Duodenal mucosa (tissue), 2 donors: ENCODE results near the gene SYNM.

Experiments used
- H3K27ac ChIP-seq: one replicate; pipeline ENCODE4 v1.7.0; 2013; ENCODE audit warnings: low read depth, low read length
- H3K27me3 ChIP-seq, 2 donors: one replicate each; pipeline ENCODE4 v1.7.0; 2013; ENCODE audit warnings: low read length in 2 of 2, control low read depth in 1 of 2; ENCODE audit not compliant: insufficient read depth in 2 of 2, control insufficient read depth in 1 of 2
- H3K36me3 ChIP-seq, 2 donors: one replicate each; pipeline ENCODE4 v1.7.0; 2013; ENCODE audit warnings: low read length in 2 of 2, control low read depth in 1 of 2; ENCODE audit not compliant: insufficient read depth in 2 of 2, control insufficient read depth in 1 of 2
- H3K4me1 ChIP-seq, 2 donors: one replicate each; pipeline ENCODE4 v1.7.0; 2013; ENCODE audit warnings: low read length in 2 of 2, control low read depth in 1 of 2; ENCODE audit not compliant: insufficient read depth in 2 of 2, control insufficient read depth in 1 of 2
- H3K4me3 ChIP-seq, 2 donors: one replicate each; pipeline ENCODE4 v1.7.0; 2013; ENCODE audit warnings: low read length in 2 of 2, low read depth in 1 of 2
- H3K9ac ChIP-seq, 2 donors: one replicate each; pipeline ENCODE4 v1.7.0; 2013; ENCODE audit warnings: low read length in 2 of 2, low read depth in 1 of 2
- H3K9me3 ChIP-seq, 2 donors: one replicate each; pipeline ENCODE4 v1.7.0; 2013; ENCODE audit warnings: low read length in 2 of 2, control low read depth in 1 of 2; ENCODE audit not compliant: control insufficient read depth in 1 of 2

SYNM gene

DNA sequence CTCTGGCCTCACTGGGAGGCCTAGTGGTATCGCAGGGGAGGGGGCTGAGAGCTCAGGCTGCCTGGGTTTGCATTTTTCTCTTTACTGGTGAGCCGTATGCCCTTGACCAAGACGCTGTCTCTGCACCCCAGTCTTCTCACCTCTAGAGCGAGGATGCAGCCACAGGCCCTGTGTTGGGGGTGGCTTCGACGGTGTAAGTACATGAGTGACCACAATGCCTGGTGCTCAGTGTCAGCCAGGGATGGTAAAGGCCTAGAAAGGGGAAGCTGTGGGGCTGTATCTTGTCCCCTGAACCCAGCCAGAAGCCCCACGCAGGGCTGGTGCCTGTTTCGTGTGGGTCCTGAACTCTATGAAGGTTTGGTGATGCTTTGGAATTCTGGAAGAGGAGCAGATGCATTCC lies 19.8 kb downstream of the SYNM start:
- peaks cover 18 to 20% of the 10 kb centered on the region in 2 donors for H3K4me1 ChIP-seq
- peak overlapping the region in 1 of 2 donors; percentile 40 for H3K4me3 ChIP-seq
- H3K9ac ChIP-seq: no peak overlapping the region

GRCh38 chr15:99125061-99125891 lies 20.4 kb downstream of the SYNM start:
- peaks cover 18 to 21% of the 10 kb centered on the region in 2 donors for H3K4me1 ChIP-seq
- H3K4me3 ChIP-seq: no peak overlapping the region
- no peak overlapping the region for H3K27ac ChIP-seq
- peaks cover 0 to 4% of the 10 kb centered on the region in 2 donors for H3K36me3 ChIP-seq
- H3K9me3 ChIP-seq: no peaks in the 10 kb centered on the region
- H3K27me3 ChIP-seq: no peaks in the 10 kb centered on the region
- H3K9ac ChIP-seq: no peak overlapping the region

More for the DNA sequence above, 19.8 kb downstream of the SYNM start:
- Histone ChIP-seq H3K9me3 (no peaks in the 10 kb centered on the region), H3K27me3 (no peaks in the 10 kb centered on the region), H3K27ac (no peak overlapping the region), H3K36me3 (peaks cover 0 to 4% of the 10 kb centered on the region in 2 donors)

GRCh38 chr15:99126131-99126588 lies 21.3 kb downstream of the SYNM start:
- no peak overlapping the region for H3K4me3 ChIP-seq
- peaks cover 0 to 4% of the 10 kb centered on the region in 2 donors for H3K36me3 ChIP-seq
- peaks cover 18 to 27% of the 10 kb centered on the region in 2 donors for H3K4me1 ChIP-seq
- no peak overlapping the region for H3K9ac ChIP-seq
- H3K27me3 ChIP-seq: no peaks in the 10 kb centered on the region
- no peaks in the 10 kb centered on the region for H3K9me3 ChIP-seq
- no peak overlapping the region for H3K27ac ChIP-seq

DNA sequence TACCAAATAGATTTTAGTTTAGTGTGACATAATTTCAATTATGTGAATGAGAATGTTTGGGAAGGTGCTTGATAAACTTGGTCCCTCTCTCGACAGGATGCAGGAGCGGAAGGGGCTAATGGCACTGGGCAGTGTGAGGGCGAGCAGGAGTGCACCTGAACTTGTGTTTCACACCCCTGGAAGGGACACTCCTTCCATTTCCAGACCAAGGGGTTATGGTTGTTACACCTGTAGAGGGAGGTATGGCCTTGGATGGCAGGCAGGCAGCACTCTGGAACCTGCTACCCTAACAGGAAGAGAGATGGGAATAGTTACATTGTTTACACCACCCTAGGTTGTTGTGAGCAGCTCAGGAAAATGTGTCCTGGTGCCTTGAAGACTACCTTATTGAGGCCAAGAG lies 22.1 kb downstream of the SYNM start:
- Histone ChIP-seq H3K4me1 (peaks cover 22 to 32% of the 10 kb centered on the region in 2 donors), H3K27ac (no peak overlapping the region), H3K36me3 (peaks cover 0 to 4% of the 10 kb centered on the region in 2 donors), H3K9ac (no peak overlapping the region), H3K27me3 (no peaks in the 10 kb centered on the region), H3K9me3 (no peaks in the 10 kb centered on the region), H3K4me3 (no peak overlapping the region)

GRCh38 chr15:99127773-99128172 lies 22.9 kb downstream of the SYNM start:
- H3K36me3 ChIP-seq: peaks cover 0 to 4% of the 10 kb centered on the region in 2 donors
- H3K4me3 ChIP-seq: no peak overlapping the region
- no peak overlapping the region for H3K9ac ChIP-seq
- H3K9me3 ChIP-seq: no peaks in the 10 kb centered on the region
- no peaks in the 10 kb centered on the region for H3K27me3 ChIP-seq
- H3K4me1 ChIP-seq: peaks cover 30 to 39% of the 10 kb centered on the region in 2 donors
- no peak overlapping the region for H3K27ac ChIP-seq

DNA sequence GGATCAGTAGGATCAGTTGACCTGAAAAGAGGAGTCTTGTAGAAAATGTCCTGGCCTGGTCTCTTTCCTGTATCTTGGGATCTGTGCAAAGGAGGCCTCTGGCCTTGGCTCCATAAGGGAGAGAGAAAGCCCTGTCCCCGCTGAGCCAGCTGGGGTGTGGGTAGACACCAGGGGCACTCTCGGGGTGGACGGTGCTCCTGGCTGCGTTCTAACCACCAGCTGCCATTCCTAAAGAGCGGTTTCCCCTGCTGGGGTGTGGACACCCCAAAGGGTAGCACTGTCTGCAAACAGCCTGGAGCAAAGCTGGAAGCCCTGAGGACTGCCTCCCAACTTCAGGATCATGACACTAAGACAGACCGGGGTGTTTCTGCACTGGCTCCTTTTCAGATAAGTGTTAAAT lies 23.5 kb downstream of the SYNM start:
- no peaks in the 10 kb centered on the region for H3K27me3 ChIP-seq
- peaks cover 30 to 32% of the 10 kb centered on the region in 2 donors for H3K4me1 ChIP-seq
- H3K9me3 ChIP-seq: no peaks in the 10 kb centered on the region

GRCh38 chr15:99129644-99130043 lies 24.8 kb downstream of the SYNM start:
- Histone ChIP-seq H3K4me1 (peaks cover 19 to 21% of the 10 kb centered on the region in 2 donors), H3K36me3 (peaks cover 0 to 4% of the 10 kb centered on the region in 2 donors), H3K27me3 (no peaks in the 10 kb centered on the region), H3K9ac (no peak overlapping the region), H3K4me3 (no peak overlapping the region), H3K27ac (no peak overlapping the region), H3K9me3 (no peaks in the 10 kb centered on the region)

More for the DNA sequence above, 23.5 kb downstream of the SYNM start:
- no peak overlapping the region for H3K27ac ChIP-seq
- H3K4me3 ChIP-seq: no peak overlapping the region
- H3K9ac ChIP-seq: no peak overlapping the region
- peaks cover 0 to 4% of the 10 kb centered on the region in 2 donors for H3K36me3 ChIP-seq

DNA sequence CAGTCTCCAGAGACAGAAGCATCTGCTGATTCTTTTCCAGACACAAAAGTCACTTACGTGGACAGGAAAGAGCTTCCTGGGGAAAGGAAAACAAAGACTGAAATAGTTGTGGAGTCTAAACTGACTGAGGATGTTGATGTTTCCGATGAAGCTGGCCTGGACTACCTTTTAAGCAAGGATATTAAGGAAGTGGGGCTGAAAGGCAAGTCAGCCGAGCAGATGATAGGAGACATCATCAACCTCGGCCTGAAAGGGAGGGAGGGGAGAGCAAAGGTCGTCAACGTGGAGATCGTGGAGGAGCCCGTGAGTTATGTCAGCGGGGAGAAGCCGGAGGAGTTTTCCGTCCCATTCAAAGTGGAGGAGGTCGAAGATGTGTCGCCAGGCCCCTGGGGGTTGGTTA lies 25.4 kb downstream of the SYNM start:
- Histone ChIP-seq H3K36me3 (peaks cover 0 to 4% of the 10 kb centered on the region in 2 donors), H3K9me3 (no peaks in the 10 kb centered on the region), H3K4me3 (no peak overlapping the region), H3K27me3 (no peaks in the 10 kb centered on the region), H3K27ac (no peak overlapping the region), H3K4me1 (peaks cover 19 to 20% of the 10 kb centered on the region in 2 donors), H3K9ac (no peak overlapping the region)

DNA sequence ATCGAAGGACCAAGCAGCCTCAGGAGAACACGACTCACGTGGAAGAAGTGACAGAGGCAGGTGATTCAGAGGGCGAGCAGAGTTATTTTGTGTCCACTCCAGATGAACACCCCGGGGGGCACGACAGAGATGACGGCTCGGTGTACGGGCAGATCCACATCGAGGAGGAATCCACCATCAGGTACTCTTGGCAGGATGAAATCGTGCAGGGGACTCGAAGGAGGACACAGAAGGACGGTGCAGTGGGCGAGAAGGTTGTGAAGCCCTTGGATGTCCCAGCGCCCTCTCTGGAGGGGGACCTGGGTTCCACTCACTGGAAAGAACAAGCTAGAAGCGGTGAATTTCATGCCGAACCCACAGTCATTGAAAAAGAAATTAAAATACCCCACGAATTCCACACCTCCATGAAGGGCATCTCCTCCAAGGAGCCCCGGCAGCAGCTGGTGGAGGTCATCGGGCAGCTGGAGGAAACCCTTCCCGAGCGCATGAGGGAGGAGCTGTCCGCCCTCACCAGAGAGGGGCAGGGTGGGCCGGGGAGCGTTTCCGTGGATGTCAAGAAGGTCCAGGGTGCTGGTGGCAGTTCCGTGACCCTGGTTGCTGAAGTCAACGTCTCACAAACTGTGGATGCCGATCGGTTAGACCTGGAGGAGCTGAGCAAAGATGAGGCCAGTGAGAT lies 26.0 kb downstream of the SYNM start:
- Histone ChIP-seq H3K9me3 (no peaks in the 10 kb centered on the region), H3K36me3 (peaks cover 0 to 4% of the 10 kb centered on the region in 2 donors), H3K9ac (no peak overlapping the region), H3K4me3 (no peak overlapping the region), H3K27ac (no peak overlapping the region), H3K4me1 (peaks cover 19 to 20% of the 10 kb centered on the region in 2 donors), H3K27me3 (no peaks in the 10 kb centered on the region)

DNA sequence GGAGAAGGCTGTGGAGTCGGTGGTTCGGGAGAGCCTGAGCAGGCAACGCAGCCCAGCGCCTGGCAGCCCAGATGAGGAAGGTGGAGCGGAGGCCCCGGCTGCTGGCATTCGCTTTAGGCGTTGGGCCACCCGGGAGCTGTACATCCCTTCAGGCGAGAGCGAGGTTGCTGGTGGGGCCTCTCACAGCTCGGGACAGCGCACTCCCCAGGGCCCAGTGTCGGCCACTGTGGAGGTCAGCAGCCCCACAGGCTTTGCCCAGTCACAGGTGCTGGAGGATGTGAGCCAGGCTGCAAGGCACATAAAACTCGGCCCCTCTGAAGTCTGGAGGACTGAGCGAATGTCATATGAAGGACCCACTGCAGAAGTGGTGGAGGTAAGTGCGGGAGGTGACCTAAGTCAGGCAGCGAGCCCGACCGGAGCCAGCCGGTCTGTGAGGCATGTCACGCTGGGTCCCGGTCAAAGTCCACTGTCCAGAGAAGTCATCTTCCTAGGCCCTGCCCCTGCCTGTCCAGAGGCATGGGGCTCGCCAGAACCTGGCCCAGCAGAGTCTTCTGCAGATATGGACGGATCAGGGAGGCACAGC lies 26.7 kb downstream of the SYNM start:
- H3K9me3 ChIP-seq: no peaks in the 10 kb centered on the region
- peaks cover 19 to 20% of the 10 kb centered on the region in 2 donors for H3K4me1 ChIP-seq
- no peak overlapping the region for H3K4me3 ChIP-seq
- H3K36me3 ChIP-seq: peaks cover 2 to 5% of the 10 kb centered on the region in 2 donors
- H3K27me3 ChIP-seq: no peaks in the 10 kb centered on the region
- no peak overlapping the region for H3K27ac ChIP-seq
- H3K9ac ChIP-seq: no peak overlapping the region
